MCF 10A (cell line): ENCODE measurements around the gene RMI2. TPM values are rescaled to one million over a fixed set of nuclear protein-coding genes. Genes with fewer than 3 reads are reported as not detected.

Source experiments
- BruUV-seq: library from RNA; stranded (reverse); fragments of 400-500 nt; replicated peaks from 2 replicates; lab custom pipeline; 2021; lab: Mats Ljungman, UMichigan
- CTCF ChIA-PET: fragments of 300-600 bp; sonication (Branson Sonifier 250); formaldehyde crosslinking; extraction: SDS; loops from one replicate; lab custom pipeline; 2021; ENCODE audit warnings: antibody characterized with exemption, inconsistent platforms; lab: Yijun Ruan, JAX
- POLR2A ChIA-PET: fragments of 300-600, 350-650 bp; sonication (Branson Sonifier 250); formaldehyde crosslinking; extraction: SDS; loops from one replicate; lab custom pipeline; 2020; ENCODE audit warnings: antibody characterized with exemption, inconsistent platforms; lab: Yijun Ruan, JAX
- DNase-seq: peaks from one replicate; pipeline ENCODE4 v3.0.0-alpha.2; 2018; ENCODE audit not compliant: unreplicated experiment
- H3K27ac Mint-ChIP-seq: one replicate; pipeline ENCODE4 v1.8.0; 2022; ENCODE audit warnings: mild to moderate bottlenecking, low read depth, mixed read lengths; ENCODE audit not compliant: unreplicated experiment
- H3K27me3 Mint-ChIP-seq: one replicate; pipeline ENCODE4 v1.8.0; 2022; ENCODE audit warnings: mixed read lengths; ENCODE audit not compliant: insufficient read depth, unreplicated experiment
- H3K36me3 Mint-ChIP-seq: one replicate; pipeline ENCODE4 v1.8.0; 2022; ENCODE audit warnings: mild to moderate bottlenecking, moderate library complexity, mixed read lengths; ENCODE audit not compliant: insufficient read depth, unreplicated experiment
- H3K4me1 Mint-ChIP-seq: one replicate; pipeline ENCODE4 v1.8.0; 2022; ENCODE audit warnings: mixed read lengths; ENCODE audit not compliant: insufficient read depth, unreplicated experiment
- H3K4me3 Mint-ChIP-seq: one replicate; pipeline ENCODE4 v1.8.0; 2022; ENCODE audit warnings: mild to moderate bottlenecking, moderate library complexity, mixed read lengths; ENCODE audit not compliant: unreplicated experiment
- H3K9me3 Mint-ChIP-seq: one replicate; pipeline ENCODE4 v1.8.0; 2022; ENCODE audit warnings: mixed read lengths; ENCODE audit not compliant: unreplicated experiment
- CTCF ChIP-seq: fragments of 200-600 bp; IDR thresholded peaks from one replicate; pipeline ENCODE4 v1.8.0; 2022; ENCODE audit warnings: antibody characterized with exemption, mild to moderate bottlenecking; ENCODE audit not compliant: unreplicated experiment
- intact Hi-C: fragments of 100-400 bp; cut with micrococcal nuclease; formaldehyde crosslinking; loops from 2 replicates; pipeline ENCODE4 v1.14.1; 2022
- total RNA-seq: library from RNA; stranded (reverse); gene quantifications from 2 replicates; pipeline ENCODE4 v1.2.3, GENCODE V29; 2022

Gene RMI2
- total RNA-seq, 1 experiment from 2014 or later = 6.6 TPM

GRCh38 chr16:11386054-11386680 is 40.9 kb downstream of the RMI2 start:
- ChIA-PET CTCF (interaction anchor here (0.6 to 5.2 kb wide), 4 partner anchors 9 to 422 kb away, joined by 3 to 30 read pairs (median 11); no protein-coding TSS in a partner anchor), POLR2A (no interaction called here)
- intact Hi-C loops = no loop called here
- H3K27ac Mint-ChIP-seq = no peak overlapping the region
- H3K9me3 Mint-ChIP-seq = no peaks in the 10 kb centered on the region
- no peak for DNase-seq
- H3K4me3 Mint-ChIP-seq = no peak overlapping the region
- no TSS peak for BruUV-seq
- H3K27me3 Mint-ChIP-seq = no peaks in the 10 kb centered on the region
- no peaks in the 10 kb centered on the region for H3K4me1 Mint-ChIP-seq
- TF ChIP-seq CTCF = no peak
- no peaks in the 10 kb centered on the region for H3K36me3 Mint-ChIP-seq

GRCh38 chr16:11386791-11387546 is 41.7 kb downstream of the RMI2 start:
- H3K9me3 Mint-ChIP-seq = no peaks in the 10 kb centered on the region
- DNase-seq = no peak
- no peak overlapping the region for H3K27ac Mint-ChIP-seq
- CTCF ChIA-PET = interaction anchor here (1.0 to 2.3 kb wide), 4 partner anchors 9 to 351 kb away, joined by 3 to 19 read pairs (median 4); no protein-coding TSS in a partner anchor
- no peaks in the 10 kb centered on the region for H3K4me1 Mint-ChIP-seq
- no peaks in the 10 kb centered on the region for H3K36me3 Mint-ChIP-seq
- H3K27me3 Mint-ChIP-seq = no peaks in the 10 kb centered on the region
- no TSS peak for BruUV-seq
- peak; percentile 17 for TF ChIP-seq CTCF
- H3K4me3 Mint-ChIP-seq = no peak overlapping the region
- intact Hi-C loops = no loop called here
- POLR2A ChIA-PET = no interaction called here

DNA sequence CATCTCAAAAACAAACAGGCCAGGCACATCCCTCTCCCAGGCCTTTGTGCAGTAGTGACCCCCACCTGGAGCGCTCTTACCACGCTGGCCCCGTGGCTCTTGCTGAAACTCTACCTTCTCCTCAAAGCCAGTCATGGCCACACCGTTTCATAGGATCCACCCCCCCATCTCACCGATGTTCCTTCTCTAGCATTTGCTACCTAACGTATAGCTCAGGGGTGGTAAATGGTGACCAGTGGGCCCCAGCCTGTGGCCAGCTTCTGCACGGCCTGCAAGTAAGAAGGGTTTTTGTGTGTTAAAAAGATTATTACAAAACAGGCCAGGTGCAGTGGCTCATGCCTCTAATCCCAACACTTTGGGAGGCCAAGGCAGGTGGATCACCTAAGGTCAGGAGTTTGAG is 43.8 kb downstream of the RMI2 start:
- CTCF ChIA-PET = interaction anchor here (0.6 to 1.6 kb wide), 4 partner anchors 17 to 435 kb away, joined by 3 to 7 read pairs (median 3); no protein-coding TSS in a partner anchor
- no peak overlapping the region for H3K27ac Mint-ChIP-seq
- POLR2A ChIA-PET = no interaction called here
- no peak for TF ChIP-seq CTCF
- no TSS peak for BruUV-seq
- H3K4me3 Mint-ChIP-seq = no peak overlapping the region
- H3K4me1 Mint-ChIP-seq = no peaks in the 10 kb centered on the region
- H3K9me3 Mint-ChIP-seq = no peaks in the 10 kb centered on the region
- no peak for DNase-seq
- H3K36me3 Mint-ChIP-seq = no peaks in the 10 kb centered on the region
- intact Hi-C loops = no loop called here
- H3K27me3 Mint-ChIP-seq = no peaks in the 10 kb centered on the region
